Endodermal cell (in vitro differentiated cells): Measurements from ENCODE around the gene AKAP13. TPM values are rescaled to one million over a fixed set of nuclear protein-coding genes. Genes with fewer than 3 reads are reported as not detected.

Source experiments
- DNase-seq: peaks from one replicate; pipeline ENCODE4 v3.0.0-alpha.2; 2017
- H3K27ac ChIP-seq: 2 replicates; pipeline ENCODE4 v1.5.1; 2013; ENCODE audit warnings: mild to moderate bottlenecking, low read depth, low read length, moderate library complexity
- H3K27me3 ChIP-seq: 2 replicates; pipeline ENCODE4 v1.6.1; 2013; ENCODE audit warnings: mild to moderate bottlenecking, low read length, moderate library complexity; ENCODE audit not compliant: insufficient read depth, control insufficient read depth, poor library complexity, severe bottlenecking
- H3K36me3 ChIP-seq: 2 replicates; pipeline ENCODE4 v1.7.0; 2013; ENCODE audit warnings: mild to moderate bottlenecking, low read length, moderate library complexity; ENCODE audit not compliant: control insufficient read depth, insufficient read depth
- H3K4me1 ChIP-seq: one replicate; pipeline ENCODE4 v1.7.0; 2013; ENCODE audit warnings: low read length; ENCODE audit not compliant: control insufficient read depth, insufficient read depth
- H3K4me3 ChIP-seq: 2 replicates; pipeline ENCODE4 v1.5.1; 2013; ENCODE audit warnings: mild to moderate bottlenecking, low read length, moderate library complexity
- H3K9ac ChIP-seq: 2 replicates; pipeline ENCODE4 v1.6.1; 2013; ENCODE audit warnings: mild to moderate bottlenecking, low read length, moderate library complexity; ENCODE audit not compliant: poor library complexity, severe bottlenecking; ENCODE audit errors: extremely low read depth
- H3K9me3 ChIP-seq: 2 replicates; pipeline ENCODE4 v1.6.1; 2013; ENCODE audit warnings: mild to moderate bottlenecking, low read length, moderate library complexity; ENCODE audit not compliant: control insufficient read depth
- H3K27ac Mint-ChIP-seq: 2 replicates; pipeline ENCODE4 v1.8.0; 2020; ENCODE audit warnings: mixed read lengths
- H3K27me3 Mint-ChIP-seq: 2 replicates; pipeline ENCODE4 v1.8.0; 2021; ENCODE audit warnings: mild to moderate bottlenecking, mixed read lengths; ENCODE audit not compliant: insufficient read depth
- H3K36me3 Mint-ChIP-seq: 2 replicates; pipeline ENCODE4 v1.8.0; 2020; ENCODE audit warnings: low read depth, mixed read lengths
- H3K4me1 Mint-ChIP-seq: 2 replicates; pipeline ENCODE4 v1.8.0; 2020; ENCODE audit warnings: mixed read lengths
- H3K4me3 Mint-ChIP-seq: 2 replicates; pipeline ENCODE4 v1.8.0; 2020; ENCODE audit warnings: mild to moderate bottlenecking, moderate library complexity, mixed read lengths
- H3K9me3 Mint-ChIP-seq: 2 replicates; pipeline ENCODE4 v1.8.0; 2020; ENCODE audit warnings: mild to moderate bottlenecking, mixed read lengths
- WGBS, 2 experiments: methylation state at CpG; one replicate each; pipeline versions ENCODE4 v1.1.5 to v1.1.7; 2013; ENCODE audit warnings: missing lambda C conversion rate in 2 of 2, mixed read lengths in 1 of 2; ENCODE audit not compliant: insufficient coverage in 1 of 2, insufficient read length in 1 of 2; 5-methylcytosine and 5-hydroxymethylcytosine counted together
- total RNA-seq, 2 donors: library from RNA; stranded (reverse); fragmentation: NEBNext Ultra II Directional in 1 of 2; extraction: Animal tissue kit (Norgen Biotek cat#: 25700) in 1 of 2; gene quantifications; 2 replicates in 1 of 2; 3 replicates in 1 of 2; pipeline ENCODE4 v1.2.1, GENCODE V29; 2021
- TF ChIP-seq, protein P1 (sequence below): fragments of 200-600 bp; sonication (generic); conservative IDR thresholded peaks from 2 replicates; pipeline ENCODE4 v1.5.0; 2021; ENCODE audit warnings: antibody characterized with exemption, mild to moderate bottlenecking

The AKAP13 gene
- total RNA-seq, 2 donors from 2014 or later, result 115 to 131 TPM

DNA sequence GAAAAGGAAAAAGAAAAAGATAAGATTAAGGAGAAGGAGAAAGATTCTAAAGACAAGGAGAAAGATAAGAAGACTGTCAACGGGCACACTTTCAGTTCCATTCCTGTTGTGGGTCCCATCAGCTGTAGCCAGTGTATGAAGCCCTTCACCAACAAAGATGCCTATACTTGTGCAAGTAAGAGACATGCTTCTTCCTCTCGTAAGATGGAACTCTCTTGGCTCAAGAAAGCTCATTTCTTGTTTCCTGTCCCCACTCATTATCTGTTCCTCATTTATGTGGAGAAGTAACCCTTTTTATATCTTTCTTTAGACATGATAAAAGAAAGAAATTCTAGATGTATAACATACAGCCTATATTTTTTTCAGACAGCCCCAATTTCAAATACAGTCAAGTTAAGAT lies 312.9 kb downstream of the AKAP13 start:
- TF ChIP-seq, protein P1, sequence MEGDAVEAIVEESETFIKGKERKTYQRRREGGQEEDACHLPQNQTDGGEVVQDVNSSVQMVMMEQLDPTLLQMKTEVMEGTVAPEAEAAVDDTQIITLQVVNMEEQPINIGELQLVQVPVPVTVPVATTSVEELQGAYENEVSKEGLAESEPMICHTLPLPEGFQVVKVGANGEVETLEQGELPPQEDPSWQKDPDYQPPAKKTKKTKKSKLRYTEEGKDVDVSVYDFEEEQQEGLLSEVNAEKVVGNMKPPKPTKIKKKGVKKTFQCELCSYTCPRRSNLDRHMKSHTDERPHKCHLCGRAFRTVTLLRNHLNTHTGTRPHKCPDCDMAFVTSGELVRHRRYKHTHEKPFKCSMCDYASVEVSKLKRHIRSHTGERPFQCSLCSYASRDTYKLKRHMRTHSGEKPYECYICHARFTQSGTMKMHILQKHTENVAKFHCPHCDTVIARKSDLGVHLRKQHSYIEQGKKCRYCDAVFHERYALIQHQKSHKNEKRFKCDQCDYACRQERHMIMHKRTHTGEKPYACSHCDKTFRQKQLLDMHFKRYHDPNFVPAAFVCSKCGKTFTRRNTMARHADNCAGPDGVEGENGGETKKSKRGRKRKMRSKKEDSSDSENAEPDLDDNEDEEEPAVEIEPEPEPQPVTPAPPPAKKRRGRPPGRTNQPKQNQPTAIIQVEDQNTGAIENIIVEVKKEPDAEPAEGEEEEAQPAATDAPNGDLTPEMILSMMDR, result no peak
- Histone ChIP-seq H3K9ac (no peak overlapping the region), H3K9me3 (no peaks in the 10 kb centered on the region), H3K4me3 (no peak overlapping the region), H3K36me3 (peaks cover 97% of the 10 kb centered on the region), H3K4me1 (peaks cover 22% of the 10 kb centered on the region), H3K27ac (no peak overlapping the region), H3K27me3 (no peaks in the 10 kb centered on the region)
- H3K27me3 Mint-ChIP-seq, result no peaks in the 10 kb centered on the region
- H3K4me3 Mint-ChIP-seq, result no peak overlapping the region
- H3K27ac Mint-ChIP-seq, result no peak overlapping the region
- peaks cover 41% of the 10 kb centered on the region for H3K36me3 Mint-ChIP-seq
- 92% methylated on average over 2 of the region's 2 CpGs for WGBS, 2 experiments
- DNase-seq, result no peak
- H3K9me3 Mint-ChIP-seq, result no peaks in the 10 kb centered on the region
- peaks cover 38% of the 10 kb centered on the region for H3K4me1 Mint-ChIP-seq

DNA sequence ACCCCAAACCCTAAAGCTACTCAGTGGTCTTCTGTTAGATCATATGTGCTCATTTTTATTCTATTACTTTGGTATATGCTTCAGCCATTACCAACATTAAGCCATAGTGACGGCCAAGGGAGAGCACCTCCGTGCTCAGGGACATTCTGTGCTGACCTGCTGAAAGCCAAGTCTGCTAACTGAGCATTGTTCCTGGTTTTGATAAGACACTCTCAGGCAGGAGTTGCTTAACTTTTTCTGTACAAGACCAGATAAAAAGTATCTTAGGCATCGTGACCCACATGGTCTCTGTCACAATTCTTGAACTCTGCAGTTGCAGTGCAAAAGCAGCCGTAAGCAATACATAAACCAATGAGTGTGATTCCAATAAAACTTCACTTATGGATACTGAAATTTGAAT lies 313.7 kb downstream of the AKAP13 start:
- H3K4me1 ChIP-seq, result peaks cover 16% of the 10 kb centered on the region
- no peak overlapping the region for H3K9ac ChIP-seq
- TF ChIP-seq, protein P1, result no peak
- H3K36me3 ChIP-seq, result peaks cover 91% of the 10 kb centered on the region
- Mint-ChIP-seq H3K4me3 (no peak overlapping the region), H3K9me3 (no peaks in the 10 kb centered on the region), H3K36me3 (peaks cover 41% of the 10 kb centered on the region), H3K27me3 (no peaks in the 10 kb centered on the region), H3K4me1 (peaks cover 31% of the 10 kb centered on the region), H3K27ac (no peak overlapping the region)
- no peak overlapping the region for H3K4me3 ChIP-seq
- 96% methylated on average over 4 of the region's 4 CpGs for WGBS, 2 experiments
- H3K27ac ChIP-seq, result no peak overlapping the region
- H3K9me3 ChIP-seq, result no peaks in the 10 kb centered on the region
- no peak for DNase-seq
- H3K27me3 ChIP-seq, result no peaks in the 10 kb centered on the region

DNA sequence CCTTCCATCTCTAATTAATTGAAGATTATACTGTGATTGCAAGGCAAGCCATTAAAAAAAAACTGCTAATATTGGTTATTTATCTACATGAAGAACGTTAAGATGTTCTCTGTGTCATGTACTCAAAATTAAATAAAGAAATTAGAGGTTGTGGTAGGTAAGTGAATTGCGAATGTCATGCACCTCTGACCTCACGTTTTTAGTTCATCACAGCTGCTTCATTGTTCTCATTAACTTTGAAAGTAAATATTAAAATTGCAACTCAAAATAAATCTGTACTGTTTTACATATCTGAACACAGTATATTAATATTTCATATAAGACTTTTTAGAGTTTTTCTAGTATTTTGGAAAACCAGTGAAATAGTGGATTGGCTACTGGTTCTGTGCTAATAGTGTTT lies 320.4 kb downstream of the AKAP13 start:
- no peaks in the 10 kb centered on the region for H3K9me3 Mint-ChIP-seq
- H3K27me3 Mint-ChIP-seq, result no peaks in the 10 kb centered on the region
- Histone ChIP-seq H3K36me3 (peaks cover 68% of the 10 kb centered on the region), H3K9ac (no peak overlapping the region), H3K4me3 (no peak overlapping the region), H3K27ac (no peak overlapping the region), H3K27me3 (no peaks in the 10 kb centered on the region), H3K9me3 (no peaks in the 10 kb centered on the region), H3K4me1 (no peaks in the 10 kb centered on the region)
- DNase-seq, result no peak
- no peak overlapping the region for H3K27ac Mint-ChIP-seq
- H3K36me3 Mint-ChIP-seq, result peaks cover 22% of the 10 kb centered on the region
- TF ChIP-seq, protein P1, result no peak
- no peak overlapping the region for H3K4me3 Mint-ChIP-seq
- H3K4me1 Mint-ChIP-seq, result peaks cover 12% of the 10 kb centered on the region
- 97% methylated on average over 2 of the region's 3 CpGs; no CpG with 5 or more reads in 1 of the 2 experiments for WGBS, 2 experiments
